WTC11 (cell line): ENCODE measurements around the gene ATP12A. TPM values are rescaled to one million over a fixed set of nuclear protein-coding genes. Genes with fewer than 3 reads are reported as not detected.
A peak's percentile ranks its signal among the peaks of the same experiment; 100 is the strongest.

Experiments
- ATAC-seq: fragments of 200-7000 bp; cut with Tn5 transposase; 2 replicates; pipeline ENCODE4 v1.10.0; 2021; ENCODE audit warnings: mild to moderate bottlenecking, moderate library complexity
- CTCF ChIA-PET: fragments of 300-600 bp; sonication (Branson Sonifier 250); formaldehyde crosslinking; loops from one replicate; lab custom pipeline; 2021; ENCODE audit warnings: antibody characterized with exemption; lab: Charles Lee
- POLR2A ChIA-PET: fragments of 350-600 bp; sonication (Branson Sonifier 250); formaldehyde crosslinking; loops from one replicate; lab custom pipeline; 2021; ENCODE audit warnings: antibody characterized with exemption; lab: Charles Lee
- DNase-seq: peaks from one replicate; pipeline ENCODE4 v3.0.0; 2021; ENCODE audit warnings: low spot score
- H3K27ac Mint-ChIP-seq: 2 replicates; pipeline ENCODE4 v1.8.0; 2021; ENCODE audit warnings: mixed read lengths
- H3K27me3 Mint-ChIP-seq: 2 replicates; pipeline ENCODE4 v1.8.0; 2021; ENCODE audit warnings: low read depth, mild to moderate bottlenecking, moderate library complexity, mixed read lengths
- H3K36me3 Mint-ChIP-seq: 2 replicates; pipeline ENCODE4 v1.8.0; 2021; ENCODE audit warnings: mixed read lengths
- H3K4me1 Mint-ChIP-seq: 2 replicates; pipeline ENCODE4 v1.8.0; 2022; ENCODE audit warnings: mixed read lengths
- H3K4me3 Mint-ChIP-seq: 2 replicates; pipeline ENCODE4 v1.8.0; 2021; ENCODE audit warnings: mild to moderate bottlenecking, moderate library complexity, mixed read lengths
- H3K9me3 Mint-ChIP-seq: 2 replicates; pipeline ENCODE4 v1.8.0; 2021; ENCODE audit warnings: mixed read lengths
- AFF4 ChIP-seq: sonication (generic); formaldehyde crosslinking; IDR thresholded peaks from 2 replicates; pipeline ENCODE4 v1.8.1; 2023; ENCODE audit warnings: mild to moderate bottlenecking, missing genetic modification reagents, borderline replicate concordance
- ATF2 ChIP-seq: sonication (generic); formaldehyde crosslinking; IDR thresholded peaks from 2 replicates; pipeline ENCODE4 v1.8.1; 2022; ENCODE audit warnings: low read depth, missing genetic modification reagents, borderline replicate concordance
- CREB1 ChIP-seq: sonication (generic); formaldehyde crosslinking; IDR thresholded peaks from 2 replicates; pipeline ENCODE4 v1.8.0; 2023; ENCODE audit warnings: mild to moderate bottlenecking, missing genetic modification reagents
- CTCF ChIP-seq: fragments of 200-600 bp; IDR thresholded peaks from 2 replicates; pipeline ENCODE4 v1.8.0; 2022; ENCODE audit warnings: antibody characterized with exemption
- E2F5 ChIP-seq: sonication (generic); formaldehyde crosslinking; IDR thresholded peaks from 2 replicates; pipeline ENCODE4 v1.8.1; 2022; ENCODE audit warnings: mild to moderate bottlenecking, moderate library complexity, missing genetic modification reagents
- FOXJ3 ChIP-seq: sonication (generic); formaldehyde crosslinking; IDR thresholded peaks from 2 replicates; pipeline ENCODE4 v1.9.0; 2021; ENCODE audit warnings: missing genetic modification reagents, mild to moderate bottlenecking, borderline replicate concordance
- FOXK1 ChIP-seq: sonication (generic); formaldehyde crosslinking; IDR thresholded peaks from 2 replicates; pipeline ENCODE4 v1.8.0; 2022; ENCODE audit warnings: mild to moderate bottlenecking, moderate library complexity, missing genetic modification reagents
- KAT7 ChIP-seq: sonication (generic); formaldehyde crosslinking; IDR thresholded peaks from 2 replicates; pipeline ENCODE4 v1.8.1; 2023; ENCODE audit warnings: missing genetic modification reagents, mild to moderate bottlenecking, borderline replicate concordance
- MAX ChIP-seq: sonication (generic); formaldehyde crosslinking; IDR thresholded peaks from 2 replicates; pipeline ENCODE4 v1.8.0; 2022; ENCODE audit warnings: mild to moderate bottlenecking, missing genetic modification reagents
- MYBL2 ChIP-seq: sonication (generic); formaldehyde crosslinking; IDR thresholded peaks from 2 replicates; pipeline ENCODE4 v1.8.1; 2023; ENCODE audit warnings: mild to moderate bottlenecking, moderate library complexity, missing genetic modification reagents
- NR2C2 ChIP-seq: sonication (generic); formaldehyde crosslinking; IDR thresholded peaks from 2 replicates; pipeline ENCODE4 v1.8.0; 2022; ENCODE audit warnings: mild to moderate bottlenecking, missing genetic modification reagents
- SMAD4 ChIP-seq: sonication (generic); formaldehyde crosslinking; IDR thresholded peaks from 2 replicates; pipeline ENCODE4 v1.8.0; 2022; ENCODE audit warnings: mild to moderate bottlenecking, missing genetic modification reagents
- SOX15 ChIP-seq: fragments of 250-450 bp; sonication (Bioruptor Pico); IDR thresholded peaks from 2 replicates; pipeline ENCODE4 v1.9.0; 2021; ENCODE audit warnings: mild to moderate bottlenecking
- ZBTB21 ChIP-seq: sonication (generic); formaldehyde crosslinking; IDR thresholded peaks from 2 replicates; pipeline ENCODE4 v1.8.1; 2023; ENCODE audit warnings: mild to moderate bottlenecking, missing genetic modification reagents, borderline replicate concordance
- ZNF232 ChIP-seq: sonication (generic); formaldehyde crosslinking; IDR thresholded peaks from 2 replicates; pipeline ENCODE4 v1.8.0; 2022; ENCODE audit warnings: mild to moderate bottlenecking, missing genetic modification reagents
- ZNF281 ChIP-seq: sonication (generic); formaldehyde crosslinking; IDR thresholded peaks from 2 replicates; pipeline ENCODE4 v1.8.0; 2023; ENCODE audit warnings: mild to moderate bottlenecking, missing genetic modification reagents
- ZNF512 ChIP-seq: sonication (generic); formaldehyde crosslinking; IDR thresholded peaks from 2 replicates; pipeline ENCODE4 v1.8.1; 2022; ENCODE audit warnings: missing genetic modification reagents, borderline replicate concordance
- total RNA-seq: library from RNA; stranded (reverse); gene quantifications from 3 replicates; pipeline ENCODE4 v1.2.3, GENCODE V29; 2021

Gene ATP12A
- total RNA-seq, 1 experiment from 2014 or later: 1.4 TPM

- Mint-ChIP-seq H3K9me3 (no peaks in the 10 kb centered on the region), H3K4me1 (peaks cover 57% of the 10 kb centered on the region), H3K27me3 (peaks cover 30% of the 10 kb centered on the region), H3K4me3 (no peak overlapping the region), H3K27ac (no peak overlapping the region), H3K36me3 (no peaks in the 10 kb centered on the region)
- TF ChIP-seq SMAD4: no peak
- TF ChIP-seq CREB1 (CRISPR knock-in tag): no peak
- no peak for TF ChIP-seq KAT7 (CRISPR knock-in tag)
- TF ChIP-seq MYBL2: no peak
- CTCF ChIA-PET: interaction anchor here (0.5 to 4.3 kb wide), 10 partner anchors 10 to 312 kb away, joined by 3 to 57 read pairs (median 5); no protein-coding TSS in a partner anchor
- POLR2A ChIA-PET: interaction anchor here (0.8 kb wide), 1 partner anchor 8 kb away, joined by 5 read pairs; no protein-coding TSS in a partner anchor
- no peak for ATAC-seq
- no peak for DNase-seq
These were observed 3.1 kb downstream of the ATP12A start for GRCh38 chr13:24683351-24683750.

- ChIA-PET POLR2A (no interaction called here), CTCF (interaction anchor here (0.9 to 4.3 kb wide), 11 partner anchors 8 to 311 kb away, joined by 3 to 57 read pairs (median 6); no protein-coding TSS in a partner anchor)
- Mint-ChIP-seq H3K27ac (no peak overlapping the region), H3K36me3 (no peaks in the 10 kb centered on the region), H3K4me3 (no peak overlapping the region; the same call in 1 of the 2 replicates), H3K9me3 (no peaks in the 10 kb centered on the region), H3K4me1 (peaks cover 61% of the 10 kb centered on the region), H3K27me3 (peaks cover 25% of the 10 kb centered on the region)
- ATAC-seq (peak; percentile 78), DNase-seq (peak; percentile 84)
- TF ChIP-seq ATF2 (CRISPR knock-in tag): no peak
- TF ChIP-seq ZNF232 (CRISPR knock-in tag): no peak
- peak; percentile 86; the same call in 1 of the 2 replicates for TF ChIP-seq ZNF281 (CRISPR knock-in tag)
- peak; percentile 85 for TF ChIP-seq CTCF
These were observed 3.8 kb downstream of the ATP12A start for GRCh38 chr13:24683838-24684599.

- POLR2A ChIA-PET: no interaction called here
- ATAC-seq: no peak
- Mint-ChIP-seq H3K4me1 (peaks cover 58% of the 10 kb centered on the region), H3K9me3 (no peaks in the 10 kb centered on the region), H3K27ac (no peak overlapping the region), H3K4me3 (no peak overlapping the region), H3K36me3 (no peaks in the 10 kb centered on the region), H3K27me3 (peaks cover 20% of the 10 kb centered on the region)
- TF ChIP-seq ZNF512 (CRISPR knock-in tag): no peak
- TF ChIP-seq ZBTB21 (CRISPR knock-in tag): no peak
- no peak for TF ChIP-seq AFF4 (CRISPR knock-in tag)
- no peak for TF ChIP-seq ZNF232 (CRISPR knock-in tag)
- no peak for TF ChIP-seq MAX (CRISPR knock-in tag)
- no peak for TF ChIP-seq SMAD4
- no peak for TF ChIP-seq FOXK1 (CRISPR knock-in tag)
- no peak for TF ChIP-seq SOX15 (CRISPR knock-in tag)
- no peak for TF ChIP-seq FOXJ3 (CRISPR knock-in tag)
- no peak for TF ChIP-seq E2F5 (CRISPR knock-in tag)
- no peak for TF ChIP-seq NR2C2 (CRISPR knock-in tag)
- CTCF ChIA-PET: interaction anchor here (0.9 to 2.0 kb wide), 5 partner anchors 9 to 52 kb away, joined by 3 to 21 read pairs (median 4); no protein-coding TSS in a partner anchor
- DNase-seq: no peak
These were observed 4.4 kb downstream of the ATP12A start for GRCh38 chr13:24684600-24684998.
